Upper lobe of left lung (tissue), 6 donors: ENCODE results near the gene RPLP2. TPM values are rescaled to one million over a fixed set of nuclear protein-coding genes. Genes with fewer than 3 reads are reported as not detected.

Experiments used
- ATAC-seq, 2 donors: fragments of 200-7000 bp; cut with Tn5 transposase; one replicate each; pipeline ENCODE4 v1.9.1; 2022; ENCODE audit warnings: mild to moderate bottlenecking in 2 of 2, moderate library complexity in 2 of 2; ENCODE audit not compliant: low FRiP score in 2 of 2
- DNase-seq, 2 donors: peaks; one replicate each; pipeline ENCODE4 v3.0.0-alpha.2; 2019 to 2020
- H3K27ac ChIP-seq, 4 donors: fragments of 200-600 bp; sonication (generic); one replicate each; pipeline ENCODE4 v1.5.1; 2016 to 2019
- H3K27me3 ChIP-seq, 4 donors: fragments of 200-600 bp; sonication (generic); one replicate each; pipeline ENCODE4 v1.5.1; 2017 to 2019
- H3K36me3 ChIP-seq, 4 donors: fragments of 200-600 bp; sonication (generic); one replicate each; pipeline ENCODE4 v1.5.1; 2016 to 2019
- H3K4me1 ChIP-seq, 4 donors: fragments of 200-600 bp; sonication (generic); one replicate each; pipeline ENCODE4 v1.5.1; 2018 to 2019
- H3K4me3 ChIP-seq, 4 donors: fragments of 200-600 bp; sonication (generic); one replicate each; pipeline ENCODE4 v1.5.1; 2017 to 2019; ENCODE audit warnings: mild to moderate bottlenecking in 2 of 4, moderate library complexity in 1 of 4
- H3K9me3 ChIP-seq, 4 donors: fragments of 200-600 bp; sonication (generic); one replicate each; pipeline ENCODE4 v1.5.1; 2018 to 2019
- CTCF ChIP-seq, 6 experiments: fragments of 450-650 bp in 4 of 6; fragments of 200-600 bp in 2 of 6; sonication (generic) in 2 of 6; IDR thresholded peaks; one replicate each; pipeline ENCODE4 v1.5.1; 2016 to 2019; ENCODE audit warnings: antibody characterized with exemption in 6 of 6
- EP300 ChIP-seq, 4 donors: sonication (generic); formaldehyde crosslinking; IDR thresholded peaks; one replicate each; pipeline ENCODE4 v1.5.1; 2017; ENCODE audit warnings: antibody characterized with exemption in 4 of 4, control low read depth in 2 of 4
- POLR2A ChIP-seq, 4 donors: fragments of 450-650 bp; IDR thresholded peaks; one replicate each; pipeline ENCODE4 v1.5.1; 2016 to 2017; ENCODE audit warnings: antibody characterized with exemption in 4 of 4, mild to moderate bottlenecking in 2 of 4
- POLR2AphosphoS5 ChIP-seq, 2 donors: sonication (generic); formaldehyde crosslinking; IDR thresholded peaks; one replicate each; pipeline ENCODE4 v1.5.1; 2017; ENCODE audit warnings: antibody characterized with exemption in 2 of 2
- WGBS, 2 donors: methylation state at CpG; one replicate each; pipeline ENCODE4 v1.1.5; 2017 to 2018; 5-methylcytosine and 5-hydroxymethylcytosine counted together
- total RNA-seq, 6 donors: library from RNA; depleted of rRNA in 4 of 6; stranded (reverse); fragments of >200 nt in 4 of 6; gene quantifications; one replicate each; pipeline versions ENCODE4 v1.1.0 to v1.2.1, GENCODE V29; 2016 to 2021
- donor health status: DM: no; HTN: no; CAD: no; lungs with moderate emphysema.
- donor health status: DM: no; HTN: yes; CAD: no; lungs with severe emphysema.

The RPLP2 gene
- total RNA-seq, 6 donors from 2014 or later, result 451 to 1,926 (median 773) TPM

- no peak for DNase-seq
- H3K27me3 ChIP-seq, result no peaks in the 10 kb centered on the region
- ATAC-seq, result no peak
- H3K4me3 ChIP-seq, result no peak overlapping the region
- 95% methylated on average over 9 of the region's 9 CpGs; no CpG with 5 or more reads in 1 of the 2 donors for WGBS, 2 donors
- H3K9me3 ChIP-seq, result no peaks in the 10 kb centered on the region
- H3K36me3 ChIP-seq, result peaks cover 5 to 45% (median 42%) of the 10 kb centered on the region in 4 donors
- TF ChIP-seq CTCF (IDR thresholded peaks at IDR 0.05), result no peak
- no peak for TF ChIP-seq EP300 (IDR thresholded peaks at IDR 0.05)
- no peak for TF ChIP-seq POLR2A (IDR thresholded peaks at IDR 0.05)
- no peak for TF ChIP-seq POLR2AphosphoS5 (IDR thresholded peaks at IDR 0.05)
- no peak overlapping the region for H3K27ac ChIP-seq
- peaks cover 15 to 41% (median 30%) of the 10 kb centered on the region in 4 donors for H3K4me1 ChIP-seq
Observed at GRCh38 chr11:773830-774229, 35.9 kb upstream of the RPLP2 start.

DNA sequence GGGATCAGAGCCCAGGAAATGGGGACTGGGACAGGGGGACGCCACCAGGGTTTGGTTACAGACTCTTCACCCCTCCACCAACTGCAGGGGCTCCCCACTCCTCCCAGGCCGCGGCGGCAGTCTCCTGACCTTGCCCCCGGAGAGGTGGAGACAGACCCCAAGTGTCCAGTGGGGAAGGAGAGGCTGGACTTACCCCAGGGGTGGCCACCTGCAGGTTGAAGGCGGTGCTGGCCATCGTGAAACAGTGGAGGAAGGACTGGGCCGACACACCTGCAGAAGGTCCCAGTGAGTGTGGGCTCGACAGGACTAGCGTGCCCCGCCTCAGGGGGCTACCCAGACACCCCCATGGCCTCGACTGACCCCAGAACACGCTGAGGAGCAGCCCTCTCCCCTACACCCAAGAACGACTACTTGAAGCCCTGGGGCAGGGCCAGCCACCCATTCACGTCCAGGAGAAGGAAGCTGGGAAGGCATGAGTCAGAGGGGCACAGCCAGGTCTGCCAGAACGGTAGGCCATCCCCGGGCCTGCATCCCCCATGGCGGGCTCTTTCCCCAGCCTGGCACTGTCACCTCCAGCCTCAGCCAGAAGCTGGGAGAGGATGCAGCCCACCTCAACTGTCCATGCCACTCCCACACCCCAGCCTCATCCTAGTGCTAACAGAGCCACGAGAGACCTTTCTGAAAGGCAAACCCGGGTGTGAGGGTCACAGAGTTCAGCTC is 34.7 kb upstream of the RPLP2 start:
- Histone ChIP-seq H3K4me1 (peaks cover 15 to 46% (median 32%) of the 10 kb centered on the region in 4 donors), H3K4me3 (no peak overlapping the region), H3K27ac (no peak overlapping the region), H3K36me3 (peaks cover 5 to 43% (median 38%) of the 10 kb centered on the region in 4 donors), H3K27me3 (no peaks in the 10 kb centered on the region), H3K9me3 (no peaks in the 10 kb centered on the region)
- DNase-seq (peak in 1 of 2 donors; percentile 56), ATAC-seq (no peak)
- 74 to 77% methylated on average over 7 to 16 of the region's 20 CpGs for WGBS, 2 donors
- TF ChIP-seq CTCF (IDR thresholded peaks at IDR 0.05) (no peak), EP300 (IDR thresholded peaks at IDR 0.05) (no peak), POLR2A (IDR thresholded peaks at IDR 0.05) (no peak), POLR2AphosphoS5 (IDR thresholded peaks at IDR 0.05) (no peak)

GRCh38 chr11:776263-776560 is 33.6 kb upstream of the RPLP2 start:
- no peak for TF ChIP-seq CTCF (IDR thresholded peaks at IDR 0.05)
- Histone ChIP-seq H3K36me3 (peaks cover 5 to 32% (median 26%) of the 10 kb centered on the region in 4 donors), H3K4me3 (peak overlapping the region; percentile 67 to 99 (median 88)), H3K27me3 (no peaks in the 10 kb centered on the region), H3K4me1 (peaks cover 15 to 46% (median 32%) of the 10 kb centered on the region in 4 donors), H3K9me3 (no peaks in the 10 kb centered on the region), H3K27ac (peak overlapping the region in 2 of 4 donors; percentile 90 to 92)
- ATAC-seq (no peak), DNase-seq (no peak)
- WGBS, 2 donors, result 28 to 38% methylated on average over 8 to 9 of the region's 11 CpGs

DNA sequence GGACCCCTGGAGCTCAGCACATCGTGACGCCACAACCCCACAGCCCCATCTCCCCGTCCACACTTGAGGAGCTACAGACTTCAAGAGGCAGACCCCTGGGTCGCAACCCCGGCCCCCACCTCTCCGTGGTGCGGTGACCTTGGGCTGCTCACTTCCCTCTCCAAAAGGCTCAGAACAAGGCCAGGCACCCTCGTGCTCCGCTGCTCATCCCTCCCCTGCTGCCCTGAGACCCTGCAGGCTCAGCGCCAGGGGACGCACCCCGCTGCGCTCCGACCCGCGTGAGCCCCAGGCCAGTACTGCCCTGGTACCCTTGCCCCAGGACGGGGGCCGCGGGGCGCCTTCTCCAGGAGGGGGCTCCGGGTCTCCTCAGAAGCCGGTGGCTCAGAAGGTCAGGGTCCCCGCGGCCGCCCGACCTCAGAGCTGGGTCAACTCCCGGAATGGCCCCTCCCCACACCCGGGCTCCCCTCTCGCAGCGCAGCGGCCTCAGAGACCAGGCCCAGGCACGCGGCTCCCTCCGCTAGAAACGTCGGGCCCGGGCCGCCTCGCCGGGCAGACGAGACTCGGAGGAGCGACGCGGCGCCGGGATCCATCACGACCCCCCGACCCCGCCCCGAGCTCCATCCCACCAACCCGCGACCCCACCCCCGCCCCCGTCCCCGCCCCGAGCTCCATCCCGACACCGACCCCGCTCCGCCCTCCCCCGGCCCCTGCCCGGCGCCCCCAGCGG is 33.0 kb upstream of the RPLP2 start:
- Histone ChIP-seq H3K9me3 (no peaks in the 10 kb centered on the region), H3K36me3 (peaks cover 1 to 27% (median 22%) of the 10 kb centered on the region in 4 donors), H3K4me3 (peak overlapping the region; percentile 67 to 99 (median 88)), H3K27me3 (no peaks in the 10 kb centered on the region), H3K27ac (peak overlapping the region; percentile 84 to 92 (median 88)), H3K4me1 (peaks cover 15 to 46% (median 32%) of the 10 kb centered on the region in 4 donors)
- peak in 1 of 2 donors; percentile 69 for ATAC-seq
- no peak for TF ChIP-seq CTCF (IDR thresholded peaks at IDR 0.05)
- no peak for TF ChIP-seq POLR2A (IDR thresholded peaks at IDR 0.05)
- no peak for TF ChIP-seq EP300 (IDR thresholded peaks at IDR 0.05)
- no peak for TF ChIP-seq POLR2AphosphoS5 (IDR thresholded peaks at IDR 0.05)
- DNase-seq, result peak in 1 of 2 donors; percentile 88
- 0 to 3% methylated on average over 16 to 19 of the region's 65 CpGs for WGBS, 2 donors
